ENCODE results near the gene IGSF8. TPM values are rescaled to one million over a fixed set of nuclear protein-coding genes. Genes with fewer than 3 reads are reported as not detected.

Gene IGSF8
- total RNA-seq, 1 experiment from 2014 or later: 101 TPM

- Mint-ChIP-seq H3K27ac (no peak overlapping the region), H3K27me3 (ENCODE audit: low read depth) (peaks cover 3% of the 10 kb centered on the region; the same call in 1 of the 2 replicates), H3K4me1 (peaks cover 48% of the 10 kb centered on the region), H3K9me3 (no peaks in the 10 kb centered on the region), H3K36me3 (no peaks in the 10 kb centered on the region), H3K4me3 (no peak overlapping the region)
- DNase-seq (ENCODE audit: low spot score) (no peak), ATAC-seq (no peak)
- ChIA-PET CTCF (interaction anchor here (1.3 to 9.3 kb wide), 6 partner anchors 10 to 184 kb away, joined by 3 to 83 read pairs (median 14); partner anchors contain the start of genes ATP1A2 and IGSF8), POLR2A (no interaction called here)
- TF ChIP-seq ZNF423 (CRISPR knock-in tag; IDR thresholded peaks at IDR 0.05): no peak
- TF ChIP-seq ATF1 (CRISPR knock-in tag; IDR thresholded peaks at IDR 0.05): no peak
- no peak for TF ChIP-seq JAZF1 (CRISPR knock-in tag; IDR thresholded peaks at IDR 0.05)
- no peak for TF ChIP-seq FOXK1 (CRISPR knock-in tag; IDR thresholded peaks at IDR 0.05)
- no peak for TF ChIP-seq ZNF317 (CRISPR knock-in tag; IDR thresholded peaks at IDR 0.05; ENCODE audit: borderline replicate concordance, low read depth)
- TF ChIP-seq TP53 (CRISPR knock-in tag; IDR thresholded peaks at IDR 0.05): no peak
- TF ChIP-seq ZMAT4 (CRISPR knock-in tag; IDR thresholded peaks at IDR 0.05): no peak
- TF ChIP-seq MXD4 (CRISPR knock-in tag; IDR thresholded peaks at IDR 0.05; ENCODE audit: borderline replicate concordance): no peak
- TF ChIP-seq NFATC4 (CRISPR knock-in tag; IDR thresholded peaks at IDR 0.05): no peak
- TF ChIP-seq ZNF425 (CRISPR knock-in tag; conservative IDR thresholded peaks at IDR 0.05): no peak
Observed at GRCh38 chr1:160107512-160107911, 9.1 kb upstream of the IGSF8 start.

GRCh38 chr1:160105155-160105554, 6.7 kb upstream of the IGSF8 start:
- H3K27ac Mint-ChIP-seq: no peak overlapping the region
- DNase-seq (ENCODE audit: low spot score) (no peak), ATAC-seq (no peak)
- peaks cover 50% of the 10 kb centered on the region for H3K4me1 Mint-ChIP-seq
- no peaks in the 10 kb centered on the region for H3K9me3 Mint-ChIP-seq
- H3K4me3 Mint-ChIP-seq: no peak overlapping the region
- no peaks in the 10 kb centered on the region for H3K36me3 Mint-ChIP-seq
- CTCF ChIA-PET: interaction anchor here (1.1 to 9.3 kb wide), 13 partner anchors 8 to 186 kb away, joined by 3 to 109 read pairs (median 27); partner anchors contain the start of gene ATP1A2
- TF ChIP-seq ZNF121 (CRISPR knock-in tag; IDR thresholded peaks at IDR 0.05) (peak; percentile 76), HMGXB4 (CRISPR knock-in tag; IDR thresholded peaks at IDR 0.05) (no peak)
- peaks cover 3% of the 10 kb centered on the region; the same call in 1 of the 2 replicates for H3K27me3 Mint-ChIP-seq (ENCODE audit: low read depth)
- POLR2A ChIA-PET: no interaction called here

GRCh38 chr1:160104486-160104885, 6.1 kb upstream of the IGSF8 start:
- H3K9me3 Mint-ChIP-seq: no peaks in the 10 kb centered on the region
- peaks cover 46% of the 10 kb centered on the region for H3K4me1 Mint-ChIP-seq
- 0 out of 2 replicates have a peak overlapping the region, but pooled peaks have one; percentile 36 for H3K27ac Mint-ChIP-seq
- TF ChIP-seq CREM (CRISPR knock-in tag; IDR thresholded peaks at IDR 0.05) (no peak), E2F4 (CRISPR knock-in tag; IDR thresholded peaks at IDR 0.05; ENCODE audit: borderline replicate concordance, low read depth) (no peak)
- no peaks in the 10 kb centered on the region for H3K36me3 Mint-ChIP-seq
- no peak for ATAC-seq
- DNase-seq (ENCODE audit: low spot score): no peak
- ChIA-PET POLR2A (no interaction called here), CTCF (interaction anchor here (1.0 to 9.3 kb wide), 18 partner anchors 8 to 187 kb away, joined by 3 to 109 read pairs (median 10); partner anchors contain the start of genes ATP1A2 and PEX19)
- H3K4me3 Mint-ChIP-seq: no peak overlapping the region
- H3K27me3 Mint-ChIP-seq (ENCODE audit: low read depth): peaks cover 5% of the 10 kb centered on the region; the same call in 1 of the 2 replicates

Measured in WTC11 (cell line).